Smooth muscle cell (in vitro differentiated cells): ENCODE measurements around the gene RNF32. TPM values are rescaled to one million over a fixed set of nuclear protein-coding genes. Genes with fewer than 3 reads are reported as not detected.

ENCODE experiments used
- DNase-seq: peaks from one replicate; lab custom pipeline; 2025; ENCODE audit not compliant: unreplicated experiment; lab: John Stamatoyannopoulos, UW
- H2AFZ ChIP-seq: fragments of 200-600 bp; sonication (generic); 2 replicates; pipeline ENCODE4 v1.6.0; 2016; ENCODE audit warnings: antibody characterized with exemption, low read depth, mild to moderate bottlenecking
- H3F3A ChIP-seq: fragments of 200-600 bp; sonication (generic); 2 replicates; pipeline ENCODE4 v1.6.0; 2017; ENCODE audit warnings: antibody characterized with exemption, low read depth
- H3K27ac ChIP-seq: fragments of 200-600 bp; sonication (generic); 2 replicates; pipeline ENCODE4 v1.5.1; 2016; ENCODE audit warnings: low read depth, mild to moderate bottlenecking
- H3K27me3 ChIP-seq: fragments of 200-600 bp; sonication (generic); 2 replicates; pipeline ENCODE4 v1.6.1; 2016; ENCODE audit warnings: low read depth, mild to moderate bottlenecking
- H3K36me3 ChIP-seq: fragments of 200-600 bp; sonication (generic); 2 replicates; pipeline ENCODE4 v1.5.1; 2016; ENCODE audit warnings: low read depth
- H3K4me1 ChIP-seq: fragments of 200-600 bp; sonication (generic); 2 replicates; pipeline ENCODE4 v1.5.1; 2016; ENCODE audit warnings: low read depth
- H3K4me2 ChIP-seq: fragments of 200-600 bp; sonication (generic); 2 replicates; pipeline ENCODE4 v1.6.0; 2016; ENCODE audit warnings: mild to moderate bottlenecking
- H3K4me3 ChIP-seq: fragments of 200-600 bp; sonication (generic); 2 replicates; pipeline ENCODE4 v1.5.1; 2016; ENCODE audit warnings: mild to moderate bottlenecking
- H3K79me2 ChIP-seq: fragments of 200-600 bp; sonication (generic); 2 replicates; pipeline ENCODE4 v1.6.0; 2016; ENCODE audit warnings: low read depth, mild to moderate bottlenecking
- H3K9ac ChIP-seq: fragments of 200-600 bp; sonication (generic); 2 replicates; pipeline ENCODE4 v1.6.0; 2016; ENCODE audit warnings: low read depth
- H3K9me3 ChIP-seq: fragments of 200-600 bp; sonication (generic); replicated peaks from 2 replicates; pipeline ENCODE4 v1.5.1; 2016; ENCODE audit warnings: low read depth
- H4K20me1 ChIP-seq: fragments of 200-600 bp; sonication (generic); 2 replicates; pipeline ENCODE4 v1.6.0; 2016; ENCODE audit warnings: low read depth
- whole genome bisulfite sequencing: methylation state at CpG from one replicate; pipeline ENCODE4 v1.1.7; 2016; ENCODE audit warnings: low lambda C conversion rate; 5-methylcytosine and 5-hydroxymethylcytosine counted together
- polyA plus RNA-seq: library from polyadenylated mRNA; unstranded; fragments of >200 nt; fragmentation: Nextera tagmentation; extraction: Ambion mirVana; gene quantifications from 2 replicates; pipeline ENCODE4 v1.2.1, GENCODE V29; 2016
- total RNA-seq: library from RNA; depleted of rRNA; stranded (reverse); fragments of >200 nt; gene quantifications from 2 replicates; pipeline ENCODE4 v1.2.3, GENCODE V29; 2014
- TF ChIP-seq, protein P1 (sequence below): fragments of 200-600 bp; sonication (generic); IDR thresholded peaks from 2 replicates; pipeline ENCODE4 v1.5.1; 2017; ENCODE audit warnings: borderline replicate concordance, mild to moderate bottlenecking, antibody characterized with exemption; ENCODE audit not compliant: insufficient read depth, poor library complexity, severe bottlenecking

Gene RNF32
- total and polyA plus RNA-seq, 2 experiments from 2014 or later: 0.63 to 4.3 TPM

DNA sequence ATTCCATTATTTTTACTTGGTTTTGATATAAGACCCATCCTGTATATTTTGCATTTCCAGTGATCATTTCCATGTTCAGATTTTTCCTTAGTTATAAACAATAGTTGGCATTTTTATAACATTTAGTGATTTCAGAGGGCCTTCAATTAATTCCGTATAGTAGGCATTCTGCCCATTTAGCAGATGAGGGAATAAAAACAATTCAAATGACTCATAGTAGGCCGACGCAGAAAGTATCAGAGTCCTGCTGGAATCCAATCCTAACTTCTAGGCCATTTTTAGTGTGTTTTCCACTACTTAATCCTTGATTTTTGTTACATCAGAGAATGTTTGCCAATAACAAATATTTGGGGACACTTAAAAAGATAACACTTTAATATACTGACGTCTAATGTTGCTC, 15.4 kb downstream of the RNF32 start:
- peaks cover 18% of the 10 kb centered on the region for H3K4me1 ChIP-seq
- H4K20me1 ChIP-seq: no peaks in the 10 kb centered on the region
- H3K27me3 ChIP-seq: no peaks in the 10 kb centered on the region
- H3K9ac ChIP-seq: no peak overlapping the region
- TF ChIP-seq, protein P1, sequence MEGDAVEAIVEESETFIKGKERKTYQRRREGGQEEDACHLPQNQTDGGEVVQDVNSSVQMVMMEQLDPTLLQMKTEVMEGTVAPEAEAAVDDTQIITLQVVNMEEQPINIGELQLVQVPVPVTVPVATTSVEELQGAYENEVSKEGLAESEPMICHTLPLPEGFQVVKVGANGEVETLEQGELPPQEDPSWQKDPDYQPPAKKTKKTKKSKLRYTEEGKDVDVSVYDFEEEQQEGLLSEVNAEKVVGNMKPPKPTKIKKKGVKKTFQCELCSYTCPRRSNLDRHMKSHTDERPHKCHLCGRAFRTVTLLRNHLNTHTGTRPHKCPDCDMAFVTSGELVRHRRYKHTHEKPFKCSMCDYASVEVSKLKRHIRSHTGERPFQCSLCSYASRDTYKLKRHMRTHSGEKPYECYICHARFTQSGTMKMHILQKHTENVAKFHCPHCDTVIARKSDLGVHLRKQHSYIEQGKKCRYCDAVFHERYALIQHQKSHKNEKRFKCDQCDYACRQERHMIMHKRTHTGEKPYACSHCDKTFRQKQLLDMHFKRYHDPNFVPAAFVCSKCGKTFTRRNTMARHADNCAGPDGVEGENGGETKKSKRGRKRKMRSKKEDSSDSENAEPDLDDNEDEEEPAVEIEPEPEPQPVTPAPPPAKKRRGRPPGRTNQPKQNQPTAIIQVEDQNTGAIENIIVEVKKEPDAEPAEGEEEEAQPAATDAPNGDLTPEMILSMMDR: no peak
- H3K27ac ChIP-seq: no peak overlapping the region
- 90% methylated on average over 4 of the region's 4 CpGs for WGBS
- no peak overlapping the region for H3K4me3 ChIP-seq
- H3K79me2 ChIP-seq: no peaks in the 10 kb centered on the region
- no peak for DNase-seq
- no peak overlapping the region for H3K4me2 ChIP-seq
- no peak overlapping the region for H2AFZ ChIP-seq
- H3F3A ChIP-seq: no peaks in the 10 kb centered on the region
- H3K9me3 ChIP-seq: no peaks in the 10 kb centered on the region
- no peaks in the 10 kb centered on the region for H3K36me3 ChIP-seq

DNA sequence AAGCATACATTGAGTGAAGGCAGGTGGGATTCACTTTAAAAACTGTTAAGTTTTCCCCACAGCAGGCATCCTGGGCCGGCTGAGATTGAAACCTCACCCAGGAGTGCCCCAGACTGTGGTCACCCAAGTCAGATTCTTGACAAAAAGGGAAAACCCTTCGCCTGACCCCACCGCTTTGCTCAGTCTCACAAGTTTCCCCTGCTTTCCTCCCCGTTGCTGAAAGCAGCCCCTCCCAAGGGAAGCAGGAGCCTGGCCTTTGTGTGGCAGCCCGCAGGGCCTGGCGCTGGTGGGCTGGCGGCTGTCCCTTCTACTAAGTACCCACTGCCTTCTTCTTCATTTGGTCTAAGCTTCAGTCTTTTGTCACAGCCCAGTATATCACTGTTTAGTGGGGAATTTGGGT, 16.0 kb downstream of the RNF32 start:
- TF ChIP-seq, protein P1: no peak
- Histone ChIP-seq H3K9ac (no peak overlapping the region), H3F3A (no peaks in the 10 kb centered on the region), H2AFZ (no peak overlapping the region), H3K27ac (no peak overlapping the region), H3K36me3 (no peaks in the 10 kb centered on the region), H4K20me1 (no peaks in the 10 kb centered on the region), H3K27me3 (no peaks in the 10 kb centered on the region), H3K4me2 (no peak overlapping the region), H3K4me1 (peaks cover 18% of the 10 kb centered on the region), H3K4me3 (no peak overlapping the region), H3K9me3 (no peaks in the 10 kb centered on the region), H3K79me2 (no peaks in the 10 kb centered on the region)
- DNase-seq: no peak
- 86% methylated on average over 7 of the region's 7 CpGs for WGBS

DNA sequence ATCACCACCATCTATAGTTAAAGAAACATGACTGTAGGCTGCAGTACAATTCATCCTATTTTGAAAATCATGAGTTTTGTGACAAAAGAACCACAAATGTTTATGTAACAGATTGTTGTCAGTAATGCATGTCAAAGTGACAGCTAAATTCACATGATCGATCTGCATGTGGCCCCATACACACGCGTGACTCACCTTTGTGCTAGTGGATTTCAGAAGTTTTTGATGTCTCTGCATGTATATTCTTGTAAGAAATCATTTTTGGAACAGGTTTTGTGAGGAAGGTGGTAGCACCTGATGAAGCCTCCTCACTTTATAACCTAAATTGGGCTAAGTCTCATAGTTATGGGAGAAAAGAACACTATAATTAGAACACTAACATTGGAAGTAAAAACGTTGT, 17.1 kb downstream of the RNF32 start:
- Histone ChIP-seq H3K27me3 (no peaks in the 10 kb centered on the region), H3K36me3 (no peaks in the 10 kb centered on the region), H3K27ac (no peak overlapping the region), H3K79me2 (no peaks in the 10 kb centered on the region), H3K9me3 (no peaks in the 10 kb centered on the region), H4K20me1 (no peaks in the 10 kb centered on the region), H2AFZ (no peak overlapping the region), H3K4me1 (peaks cover 18% of the 10 kb centered on the region), H3K9ac (no peak overlapping the region), H3F3A (no peaks in the 10 kb centered on the region), H3K4me2 (no peak overlapping the region), H3K4me3 (no peak overlapping the region)
- 90% methylated on average over 4 of the region's 4 CpGs for WGBS
- DNase-seq: no peak
- TF ChIP-seq, protein P1: no peak

DNA sequence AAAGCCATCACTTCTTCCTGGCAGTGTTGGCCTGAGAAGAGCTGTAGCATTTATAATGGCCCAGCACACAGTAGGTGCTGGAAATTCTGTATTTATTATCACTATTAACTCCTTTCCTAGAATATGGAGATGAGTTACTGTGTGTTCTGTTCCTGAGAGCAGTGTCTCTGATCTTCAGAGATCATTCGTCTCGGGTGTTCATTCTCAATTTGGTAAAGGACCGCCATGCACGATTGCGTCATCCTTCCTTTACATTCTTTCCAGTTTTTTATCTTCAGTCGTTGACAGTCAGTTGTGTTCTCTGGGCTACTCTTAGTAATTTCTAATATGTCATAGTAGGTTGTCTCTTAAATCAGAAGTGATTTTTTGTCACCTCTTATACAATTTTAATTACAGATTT, 18.6 kb downstream of the RNF32 start:
- no peak overlapping the region for H3K27ac ChIP-seq
- no peaks in the 10 kb centered on the region for H4K20me1 ChIP-seq
- no peak for DNase-seq
- peaks cover 17% of the 10 kb centered on the region for H3K4me1 ChIP-seq
- H3K4me2 ChIP-seq: no peak overlapping the region
- H2AFZ ChIP-seq: no peak overlapping the region
- no peak overlapping the region for H3K4me3 ChIP-seq
- H3K27me3 ChIP-seq: no peaks in the 10 kb centered on the region
- no peaks in the 10 kb centered on the region for H3F3A ChIP-seq
- H3K36me3 ChIP-seq: no peaks in the 10 kb centered on the region
- H3K9ac ChIP-seq: no peak overlapping the region
- WGBS: 92% methylated on average over 6 of the region's 6 CpGs
- H3K79me2 ChIP-seq: no peaks in the 10 kb centered on the region
- TF ChIP-seq, protein P1: no peak
- no peaks in the 10 kb centered on the region for H3K9me3 ChIP-seq
